ENCODE data around the gene SLC20A1.
A peak's percentile ranks its signal among the peaks of the same experiment; 100 is the strongest.
"Not testable (repeated sequence)": the region's sequence is repeated elsewhere in the genome, so short reads cannot be mapped to it uniquely, and the experiment has no call there.

SLC20A1 gene

GRCh38 chr2:112699984-112700667 is 54.4 kb downstream of the SLC20A1 start:
- DNase-seq (ENCODE audit: low read depth) = peak; percentile 54
- no peak overlapping the region for H3K4me3 ChIP-seq (ENCODE audit: low read depth, low read length)
- no peak for TF ChIP-seq CTCF (conservative IDR thresholded peaks at IDR 0.05; ENCODE audit: low read depth, low read length)

- TF ChIP-seq CTCF (conservative IDR thresholded peaks at IDR 0.05; ENCODE audit: low read depth, low read length) = no peak
- DNase-seq (ENCODE audit: low read depth) = no peak
- no peak overlapping the region for H3K4me3 ChIP-seq (ENCODE audit: low read depth, low read length)
Observed at GRCh38 chr2:112701052-112701451, 55.3 kb downstream of the SLC20A1 start.

GRCh38 chr2:112703684-112704083 is 57.9 kb downstream of the SLC20A1 start:
- DNase-seq (ENCODE audit: low read depth) = no peak
- TF ChIP-seq CTCF (conservative IDR thresholded peaks at IDR 0.05; ENCODE audit: low read depth, low read length) = no peak
- no peak overlapping the region for H3K4me3 ChIP-seq (ENCODE audit: low read depth, low read length)

- H3K4me3 ChIP-seq (ENCODE audit: low read depth, low read length) = no peak overlapping the region
- no peak for TF ChIP-seq CTCF (conservative IDR thresholded peaks at IDR 0.05; ENCODE audit: low read depth, low read length)
- peak; percentile 77 for DNase-seq (ENCODE audit: low read depth)
Observed at GRCh38 chr2:112705575-112705974, 59.8 kb downstream of the SLC20A1 start.

- H3K4me3 ChIP-seq (ENCODE audit: low read depth, low read length) = no peak overlapping the region
- TF ChIP-seq CTCF (conservative IDR thresholded peaks at IDR 0.05; ENCODE audit: low read depth, low read length) = no peak
- peak; percentile 77 for DNase-seq (ENCODE audit: low read depth)
Observed at GRCh38 chr2:112706170-112706664, 60.5 kb downstream of the SLC20A1 start.

- DNase-seq (ENCODE audit: low read depth); H3K4me3 ChIP-seq (ENCODE audit: low read depth, low read length): not testable (repeated sequence)
Observed at GRCh38 chr2:112706947-112707346, 61.2 kb downstream of the SLC20A1 start.

GRCh38 chr2:112708968-112709367 is 63.2 kb downstream of the SLC20A1 start:
- no peak for DNase-seq (ENCODE audit: low read depth)
- TF ChIP-seq CTCF (conservative IDR thresholded peaks at IDR 0.05; ENCODE audit: low read depth, low read length) = no peak
- no peak overlapping the region for H3K4me3 ChIP-seq (ENCODE audit: low read depth, low read length)

All from choroid plexus epithelial cell (primary cell).